Measurements from ENCODE around the gene DHRS2. TPM values are rescaled to one million over a fixed set of nuclear protein-coding genes. Genes with fewer than 3 reads are reported as not detected.

The DHRS2 gene
- total and polyA plus RNA-seq, 7 donors = 0.04 to 0.55 (median 0.22) TPM; not detected in 3

DNA sequence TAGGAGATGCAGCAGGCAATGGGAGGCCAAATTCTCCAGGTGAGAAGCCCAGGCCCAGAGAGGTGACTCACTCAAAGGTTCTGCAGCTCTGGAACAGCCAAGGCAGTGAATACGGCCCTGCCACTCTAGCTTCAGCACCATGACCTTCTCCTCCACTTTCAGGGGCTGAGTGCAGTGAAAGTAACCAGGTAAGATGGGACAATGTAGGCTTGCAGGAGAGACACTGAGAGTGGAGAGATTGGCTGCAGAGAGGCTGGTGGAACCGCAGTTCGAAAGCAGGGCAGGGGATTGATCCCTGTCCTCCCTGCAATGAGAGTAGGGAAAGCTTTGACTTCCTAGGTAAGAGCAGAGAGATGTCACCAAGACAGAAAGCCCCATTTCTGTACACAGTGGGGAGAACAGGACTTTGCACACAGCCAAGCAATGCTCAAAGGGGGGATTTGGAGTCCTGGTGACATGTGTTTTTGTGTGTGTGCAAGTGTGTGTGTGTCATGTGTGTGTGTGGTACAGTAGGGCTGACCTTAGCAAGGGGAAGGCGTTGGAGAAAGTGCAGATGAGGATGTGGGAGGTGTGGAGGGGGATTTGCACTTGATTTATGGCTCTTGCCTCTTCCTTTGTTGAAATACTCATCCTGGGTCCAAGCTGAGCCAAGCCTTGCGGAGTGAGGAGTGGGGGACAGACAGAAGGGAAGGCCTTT, 12.7 kb downstream of the DHRS2 start:
- TF ChIP-seq, protein P1, sequence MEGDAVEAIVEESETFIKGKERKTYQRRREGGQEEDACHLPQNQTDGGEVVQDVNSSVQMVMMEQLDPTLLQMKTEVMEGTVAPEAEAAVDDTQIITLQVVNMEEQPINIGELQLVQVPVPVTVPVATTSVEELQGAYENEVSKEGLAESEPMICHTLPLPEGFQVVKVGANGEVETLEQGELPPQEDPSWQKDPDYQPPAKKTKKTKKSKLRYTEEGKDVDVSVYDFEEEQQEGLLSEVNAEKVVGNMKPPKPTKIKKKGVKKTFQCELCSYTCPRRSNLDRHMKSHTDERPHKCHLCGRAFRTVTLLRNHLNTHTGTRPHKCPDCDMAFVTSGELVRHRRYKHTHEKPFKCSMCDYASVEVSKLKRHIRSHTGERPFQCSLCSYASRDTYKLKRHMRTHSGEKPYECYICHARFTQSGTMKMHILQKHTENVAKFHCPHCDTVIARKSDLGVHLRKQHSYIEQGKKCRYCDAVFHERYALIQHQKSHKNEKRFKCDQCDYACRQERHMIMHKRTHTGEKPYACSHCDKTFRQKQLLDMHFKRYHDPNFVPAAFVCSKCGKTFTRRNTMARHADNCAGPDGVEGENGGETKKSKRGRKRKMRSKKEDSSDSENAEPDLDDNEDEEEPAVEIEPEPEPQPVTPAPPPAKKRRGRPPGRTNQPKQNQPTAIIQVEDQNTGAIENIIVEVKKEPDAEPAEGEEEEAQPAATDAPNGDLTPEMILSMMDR (IDR thresholded peaks at IDR 0.05) = no peak
- Histone ChIP-seq H3K27me3 (ENCODE audit: insufficient read depth in 3 of 3, low read length in 2 of 3) (peaks cover 0 to 3% (median 0%) of the 10 kb centered on the region in 3 donors), H3K4me1 (no peaks in the 10 kb centered on the region), H3K36me3 (ENCODE audit: insufficient read depth in 1 of 2, low read depth in 1 of 2) (no peaks in the 10 kb centered on the region), H3K4me3 (no peak overlapping the region), H3K27ac (no peak overlapping the region), H3K9me3 (no peaks in the 10 kb centered on the region)
- ATAC-seq (no peak), DNase-seq (no peak)
- intact Hi-C loops (cut with DNase I) = no loop called here
- WGBS, 3 donors = 66 to 84% (median 74%) methylated on average over 5 of the region's 5 CpGs

DNA sequence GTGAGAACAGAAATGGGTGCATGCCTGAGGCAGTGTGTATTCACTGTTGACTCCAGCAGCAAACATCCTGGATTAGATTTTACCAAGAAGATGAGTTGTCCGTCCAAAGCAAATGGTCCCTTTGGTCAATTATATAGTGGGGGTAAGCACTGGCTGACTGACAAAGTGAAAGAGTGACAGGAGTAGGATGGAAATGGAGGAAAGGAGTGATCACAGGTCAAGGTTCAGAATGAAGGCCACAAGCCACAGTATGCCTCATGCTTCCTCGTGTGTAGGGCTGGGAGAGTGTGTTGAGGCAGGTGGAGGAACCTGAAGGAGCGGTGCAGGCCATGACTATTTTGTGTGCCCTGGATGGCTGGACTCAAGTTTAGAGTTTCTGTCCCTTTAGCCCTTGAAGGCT, 14.3 kb downstream of the DHRS2 start:
- Histone ChIP-seq H3K36me3 (ENCODE audit: insufficient read depth in 1 of 2, low read depth in 1 of 2) (no peaks in the 10 kb centered on the region), H3K4me3 (no peak overlapping the region), H3K4me1 (no peaks in the 10 kb centered on the region), H3K27me3 (ENCODE audit: insufficient read depth in 3 of 3, low read length in 2 of 3) (peaks cover 0 to 3% (median 0%) of the 10 kb centered on the region in 3 donors), H3K9me3 (no peaks in the 10 kb centered on the region), H3K27ac (no peak overlapping the region)
- WGBS, 3 donors = 82 to 84% (median 83%) methylated on average over 3 of the region's 3 CpGs
- intact Hi-C loops (cut with DNase I) = no loop called here
- ATAC-seq = no peak
- no peak for DNase-seq
- TF ChIP-seq, protein P1 (IDR thresholded peaks at IDR 0.05) = no peak

DNA sequence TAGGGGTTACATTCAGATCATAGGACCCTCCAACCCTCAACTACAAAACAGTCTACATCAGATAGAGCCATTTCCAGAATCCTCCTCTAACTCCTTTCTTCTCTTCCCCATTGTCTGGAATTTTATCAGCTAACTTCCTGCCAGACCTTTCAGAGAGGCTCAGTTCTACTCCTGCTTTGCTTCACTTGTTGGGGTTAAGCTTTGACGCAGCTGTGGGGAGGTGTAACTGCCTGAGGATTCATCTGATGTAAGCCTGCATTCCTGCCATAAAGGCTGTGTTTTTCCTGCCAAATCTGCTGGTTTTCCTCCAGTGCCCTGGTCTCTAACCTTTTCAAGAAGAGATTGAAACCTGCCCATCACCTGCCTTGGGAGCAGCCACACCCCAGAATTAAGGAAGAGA, 16.9 kb downstream of the DHRS2 start:
- intact Hi-C loops (cut with DNase I) = no loop called here
- ATAC-seq (no peak), DNase-seq (no peak)
- no peak overlapping the region for H3K27ac ChIP-seq
- TF ChIP-seq, protein P1 (IDR thresholded peaks at IDR 0.05) = no peak
- 61 to 67% (median 63%) methylated on average over 1 of the region's 1 CpG for WGBS, 3 donors
- no peak overlapping the region for H3K4me3 ChIP-seq
- H3K27me3 ChIP-seq (ENCODE audit: insufficient read depth in 3 of 3, low read length in 2 of 3) = no peaks in the 10 kb centered on the region
- no peaks in the 10 kb centered on the region for H3K36me3 ChIP-seq (ENCODE audit: insufficient read depth in 1 of 2, low read depth in 1 of 2)
- no peaks in the 10 kb centered on the region for H3K4me1 ChIP-seq
- no peaks in the 10 kb centered on the region for H3K9me3 ChIP-seq

DNA sequence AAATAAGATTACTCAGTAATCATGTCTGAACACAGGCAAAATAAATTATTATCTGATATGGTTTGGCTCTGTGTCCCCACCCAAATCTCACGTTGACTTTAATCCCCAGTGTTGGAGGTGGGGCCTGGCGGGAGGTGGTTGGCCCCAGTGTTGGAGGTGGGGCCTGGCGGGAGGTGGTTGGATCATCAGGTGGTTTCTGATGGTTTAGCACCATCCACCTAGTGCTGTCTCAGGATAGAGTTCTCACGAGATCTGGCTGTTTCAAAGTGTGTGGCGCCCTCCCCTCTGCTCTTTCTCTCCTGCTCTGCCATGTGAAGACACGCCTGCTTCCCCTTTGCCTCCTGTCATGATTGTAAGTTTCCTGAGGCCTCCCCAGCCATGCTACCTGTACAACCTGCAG, 18.1 kb downstream of the DHRS2 start:
- Histone ChIP-seq H3K4me1 (no peaks in the 10 kb centered on the region), H3K4me3 (no peak overlapping the region), H3K27me3 (ENCODE audit: insufficient read depth in 3 of 3, low read length in 2 of 3) (no peaks in the 10 kb centered on the region), H3K27ac (no peak overlapping the region), H3K9me3 (no peaks in the 10 kb centered on the region), H3K36me3 (ENCODE audit: insufficient read depth in 1 of 2, low read depth in 1 of 2) (no peaks in the 10 kb centered on the region)
- no peak for DNase-seq
- TF ChIP-seq, protein P1 (IDR thresholded peaks at IDR 0.05) = no peak
- whole genome bisulfite sequencing, 3 donors = 69 to 74% (median 74%) methylated on average over 6 of the region's 6 CpGs
- ATAC-seq = no peak
- intact Hi-C loops (cut with DNase I) = no loop called here

DNA sequence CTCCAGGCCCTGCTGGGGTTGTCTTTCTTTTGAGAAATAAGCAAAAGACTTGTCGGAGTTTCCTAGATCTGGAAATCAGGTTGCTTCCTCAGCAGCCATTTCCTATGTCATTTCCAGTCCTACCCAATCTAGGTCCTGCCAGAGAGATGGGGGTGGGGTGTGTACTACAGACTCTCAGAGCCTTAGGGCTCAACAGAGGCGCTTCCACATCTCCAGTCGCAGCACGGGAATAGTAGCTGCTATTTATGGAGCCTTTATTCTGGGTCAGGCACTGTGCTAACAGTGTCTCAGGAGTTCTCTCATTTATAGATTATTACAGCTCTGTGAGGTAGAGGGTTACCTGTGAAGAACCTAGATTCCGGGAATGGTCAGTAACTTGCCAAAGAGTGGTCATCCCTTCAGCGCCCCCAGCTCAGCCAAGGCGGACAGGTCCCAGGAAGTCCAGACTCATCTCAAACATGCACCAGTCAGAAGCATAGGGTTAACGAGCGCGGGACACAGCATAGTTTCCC, 21.9 kb downstream of the DHRS2 start:
- no peaks in the 10 kb centered on the region for H3K27me3 ChIP-seq (ENCODE audit: insufficient read depth in 3 of 3, low read length in 2 of 3)
- no peak for ATAC-seq
- intact Hi-C loops (cut with DNase I) = no loop called here

More for the DNA sequence above, 21.9 kb downstream of the DHRS2 start:
- TF ChIP-seq, protein P1 (IDR thresholded peaks at IDR 0.05) = no peak
- 60 to 66% (median 65%) methylated on average over 10 of the region's 10 CpGs for WGBS, 3 donors
- Histone ChIP-seq H3K36me3 (ENCODE audit: insufficient read depth in 1 of 2, low read depth in 1 of 2) (no peaks in the 10 kb centered on the region), H3K27ac (no peak overlapping the region), H3K9me3 (no peaks in the 10 kb centered on the region), H3K4me1 (no peaks in the 10 kb centered on the region), H3K4me3 (no peak overlapping the region)
- no peak for DNase-seq

Measured in psoas muscle (tissue), 8 donors.